GM21529 (cell line): Measurements from ENCODE around the gene INAFM2.

Experiments
- ATAC-seq: cut with Tn5 transposase; IDR thresholded peaks from one replicate; pipeline ENCODE4 v1.9.1; 2021; ENCODE audit not compliant: unreplicated experiment

Gene INAFM2

DNA sequence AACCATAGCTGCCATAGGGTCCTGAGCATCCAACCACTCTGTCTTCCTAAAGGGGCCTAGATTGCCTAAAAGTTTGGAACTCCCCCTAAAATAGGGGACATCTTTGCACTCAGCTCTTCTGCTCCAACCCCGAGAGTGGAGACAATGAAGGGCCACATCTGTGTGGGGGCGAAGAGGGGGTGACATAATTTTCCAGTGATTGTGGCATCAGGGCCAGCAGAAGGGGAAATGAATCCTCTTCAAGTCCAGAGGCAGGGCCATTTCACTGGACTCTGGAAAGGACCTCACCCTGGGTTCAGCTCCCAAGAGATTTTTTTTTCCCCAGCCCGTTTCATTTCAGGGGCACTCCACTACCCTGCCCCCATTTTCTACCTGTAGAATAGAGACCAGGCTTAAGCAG lies 36.0 kb upstream of the INAFM2 start:
- ATAC-seq: no peak

DNA sequence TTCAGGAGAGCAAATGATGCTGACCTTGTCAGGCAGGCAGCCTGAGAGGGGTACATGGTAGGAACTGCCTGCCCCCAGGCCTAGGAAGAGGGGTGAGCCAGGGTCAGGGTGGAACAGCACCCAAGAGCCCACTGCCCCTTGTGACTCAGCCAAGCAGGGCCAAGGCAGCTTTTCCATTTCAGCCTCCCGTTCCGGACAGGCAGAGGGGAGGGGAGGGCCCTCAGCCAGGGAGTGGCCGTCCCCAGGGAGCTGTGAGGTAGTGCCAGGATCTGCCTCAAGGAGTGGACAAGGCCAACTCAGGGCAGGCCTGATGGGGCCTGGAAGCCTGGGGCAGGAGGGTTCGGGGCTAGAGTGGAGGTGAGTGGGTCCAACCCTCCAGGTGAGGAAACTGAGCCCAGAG lies 35.5 kb upstream of the INAFM2 start:
- ATAC-seq: no peak

DNA sequence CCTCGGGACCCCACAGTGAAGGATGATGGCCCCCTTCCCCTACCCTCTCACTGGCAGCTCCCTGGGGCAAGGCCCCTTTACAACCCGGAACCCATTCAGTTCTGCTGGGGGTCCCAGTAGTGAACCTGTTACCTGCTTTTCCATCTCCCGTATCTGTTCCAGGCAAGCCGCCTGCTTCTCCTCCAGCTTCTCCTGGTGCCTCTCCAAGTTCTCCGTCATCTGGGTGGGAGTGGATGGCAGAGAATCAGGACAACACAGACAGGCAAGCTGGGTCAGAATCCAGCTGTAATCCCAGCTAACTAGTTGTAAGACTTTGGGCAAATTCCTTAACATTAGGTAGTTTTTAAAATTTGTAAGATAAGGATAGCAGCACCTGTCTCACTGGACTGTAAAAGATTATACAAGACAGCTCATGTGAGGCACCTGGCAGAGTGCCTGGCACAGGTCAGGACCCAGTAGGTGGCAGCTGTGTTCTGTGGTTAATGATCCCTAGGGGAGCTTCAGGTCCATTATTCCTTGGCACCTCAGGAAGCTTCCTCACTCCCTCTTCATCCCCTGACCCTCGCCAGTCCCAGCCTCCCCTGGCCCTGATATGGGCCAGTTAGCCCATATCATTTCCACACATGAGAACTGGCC lies 34.2 kb upstream of the INAFM2 start:
- no peak for ATAC-seq

DNA sequence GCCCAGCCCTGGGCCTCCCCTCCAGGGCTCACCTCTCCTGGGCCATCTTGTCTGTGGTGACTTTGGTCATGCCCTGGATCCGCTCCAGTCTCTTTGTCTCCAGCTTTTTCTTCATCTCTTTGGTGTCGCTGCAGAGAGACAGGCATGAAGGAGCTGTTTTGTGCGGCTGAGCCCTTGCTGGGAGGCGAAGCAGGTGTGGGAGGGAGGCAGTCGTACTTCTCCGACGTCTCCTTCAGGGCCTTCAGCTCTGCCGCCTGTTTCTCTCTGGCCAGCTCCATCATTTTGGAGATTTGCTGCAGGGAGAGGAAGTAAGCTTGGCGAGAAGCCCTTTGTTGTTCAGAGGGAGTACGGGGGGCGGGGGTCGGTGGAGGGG lies 33.0 kb upstream of the INAFM2 start:
- no peak for ATAC-seq

DNA sequence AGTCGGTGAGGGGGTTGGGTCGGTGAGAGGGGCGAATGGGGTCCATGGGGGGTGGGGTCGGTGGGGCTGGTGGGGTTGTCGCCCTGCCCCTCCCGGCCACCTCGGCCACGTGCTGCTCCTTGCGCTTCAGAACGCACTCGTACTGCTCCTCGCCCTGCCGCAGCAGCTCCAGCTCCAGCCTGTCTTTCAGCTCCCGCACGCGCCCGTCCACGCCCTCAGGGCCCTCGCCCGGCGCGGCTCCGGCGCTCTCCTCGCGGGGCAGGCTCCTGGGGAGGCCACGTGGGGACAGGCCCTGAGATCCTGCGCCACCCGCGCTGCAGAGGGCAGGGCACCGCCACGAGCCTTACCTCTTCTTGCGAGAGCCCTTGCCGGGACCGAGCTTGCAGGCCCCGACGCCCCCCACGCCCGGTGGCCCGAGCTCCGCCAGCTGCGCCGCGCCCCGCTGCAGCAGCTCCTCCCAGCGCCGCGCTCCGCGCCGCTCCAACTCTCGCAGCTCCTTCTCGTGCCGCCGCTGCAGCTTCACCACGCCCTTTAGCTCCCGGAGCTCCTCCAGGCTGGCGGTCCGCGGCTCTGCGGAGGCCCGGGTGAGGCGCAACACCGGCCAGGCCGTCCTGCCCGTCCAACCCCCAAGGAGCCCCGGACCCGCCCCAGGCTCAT lies 32.4 kb upstream of the INAFM2 start:
- no peak for ATAC-seq

DNA sequence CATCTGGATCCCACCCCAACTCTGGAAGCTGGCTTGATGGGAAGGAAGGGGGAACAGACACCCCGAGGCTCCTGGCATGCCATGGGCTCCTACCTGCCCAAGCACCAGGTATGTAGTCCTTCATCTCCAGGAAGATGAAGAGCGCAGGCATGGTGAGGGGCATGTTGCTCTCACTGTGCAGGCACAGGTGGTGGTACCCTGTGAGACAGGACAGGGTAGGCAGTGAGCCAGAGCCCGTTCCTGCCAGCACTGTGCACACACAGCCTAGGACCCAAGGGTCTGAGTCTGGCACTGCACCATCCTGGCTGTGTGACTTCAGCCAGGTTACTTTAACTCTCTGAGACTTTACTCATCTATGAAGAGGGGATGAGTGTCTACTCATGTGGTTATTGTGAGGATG lies 31.2 kb upstream of the INAFM2 start:
- ATAC-seq: no peak

DNA sequence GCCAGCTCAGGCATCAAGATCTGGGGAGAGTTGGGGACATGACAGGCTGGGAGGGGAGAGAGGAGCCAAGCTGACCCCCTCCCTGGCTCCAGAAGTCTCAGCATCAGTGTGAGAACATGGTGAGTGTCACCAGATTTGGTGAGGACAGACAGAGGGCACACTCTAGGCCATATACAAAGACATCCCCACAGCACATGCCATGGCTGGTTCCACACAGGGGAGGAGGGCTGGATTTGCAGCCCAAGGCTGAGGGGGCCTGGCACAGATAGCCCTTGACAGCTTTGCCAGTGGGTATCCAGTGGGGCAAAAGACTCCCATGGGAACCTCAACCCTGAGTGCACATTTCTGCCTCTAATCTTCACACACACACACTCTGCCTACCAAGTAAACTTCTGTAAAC lies 30.5 kb upstream of the INAFM2 start:
- no peak for ATAC-seq

DNA sequence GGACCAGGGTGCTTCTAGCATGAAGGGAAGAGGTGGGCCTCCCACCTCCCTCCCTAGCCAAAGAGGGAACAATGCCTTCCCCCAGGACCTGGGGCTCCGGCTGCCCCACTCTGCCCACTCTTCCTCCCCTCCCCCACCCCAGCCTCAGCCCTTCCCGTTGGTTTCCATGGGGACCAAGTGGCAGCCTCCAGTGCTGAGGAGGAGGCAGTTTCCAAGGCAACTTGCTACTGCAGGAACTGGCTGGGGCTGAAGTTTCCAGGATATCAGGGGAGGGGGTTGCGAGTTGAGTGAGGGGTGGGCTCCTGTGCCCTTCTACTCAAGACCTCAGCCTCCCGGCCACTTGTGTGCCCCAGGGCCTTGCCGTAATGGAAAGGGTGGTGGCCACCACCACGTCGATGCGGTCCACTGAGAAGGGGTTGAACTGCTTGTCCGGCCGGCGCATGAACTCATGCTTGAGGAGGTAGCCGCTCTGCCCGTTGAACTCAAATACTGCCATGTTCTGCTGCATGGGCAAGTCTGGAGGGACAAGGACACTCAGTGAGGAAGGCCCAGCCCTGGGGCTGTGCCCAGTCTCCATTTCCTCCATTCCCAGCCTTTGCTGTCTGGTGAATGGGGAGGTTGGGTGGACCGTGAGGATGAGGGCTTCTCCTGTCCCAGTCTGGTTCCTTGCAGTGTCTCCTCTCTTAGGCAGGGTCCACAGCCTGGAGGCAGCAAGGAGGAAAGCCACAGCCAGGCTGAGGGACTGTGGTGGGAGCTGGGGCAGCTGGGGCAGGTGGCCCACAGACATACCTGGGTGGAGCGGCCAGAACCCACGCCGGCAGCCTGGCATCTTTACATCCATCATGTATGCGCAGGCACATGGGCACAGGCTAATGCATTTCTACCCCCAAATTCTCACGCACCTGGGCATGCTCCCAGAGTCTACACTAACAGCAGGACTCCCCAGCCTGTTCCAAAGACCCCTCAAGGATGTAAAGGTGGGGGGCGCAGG lies 29.3 kb upstream of the INAFM2 start:
- no peak for ATAC-seq

DNA sequence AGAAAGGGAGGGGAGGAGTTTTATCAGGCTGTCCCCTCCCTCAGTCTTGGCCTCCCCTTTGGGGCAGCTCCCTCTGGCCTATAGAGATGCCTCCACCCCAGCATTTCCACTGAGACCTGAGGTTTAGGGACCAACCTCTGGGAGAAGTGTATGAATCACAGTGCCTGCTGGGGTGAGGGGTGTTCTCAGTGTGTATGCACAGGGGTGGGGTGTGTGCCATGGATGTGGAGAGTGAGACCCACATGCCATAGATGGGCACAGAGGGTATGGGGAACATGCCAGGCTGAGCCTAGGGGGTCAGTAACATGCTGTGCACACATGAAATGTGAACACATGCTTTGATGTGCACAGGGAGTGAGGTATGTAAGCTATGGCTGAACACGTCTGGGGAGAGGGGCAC lies 28.2 kb upstream of the INAFM2 start:
- no peak for ATAC-seq

DNA sequence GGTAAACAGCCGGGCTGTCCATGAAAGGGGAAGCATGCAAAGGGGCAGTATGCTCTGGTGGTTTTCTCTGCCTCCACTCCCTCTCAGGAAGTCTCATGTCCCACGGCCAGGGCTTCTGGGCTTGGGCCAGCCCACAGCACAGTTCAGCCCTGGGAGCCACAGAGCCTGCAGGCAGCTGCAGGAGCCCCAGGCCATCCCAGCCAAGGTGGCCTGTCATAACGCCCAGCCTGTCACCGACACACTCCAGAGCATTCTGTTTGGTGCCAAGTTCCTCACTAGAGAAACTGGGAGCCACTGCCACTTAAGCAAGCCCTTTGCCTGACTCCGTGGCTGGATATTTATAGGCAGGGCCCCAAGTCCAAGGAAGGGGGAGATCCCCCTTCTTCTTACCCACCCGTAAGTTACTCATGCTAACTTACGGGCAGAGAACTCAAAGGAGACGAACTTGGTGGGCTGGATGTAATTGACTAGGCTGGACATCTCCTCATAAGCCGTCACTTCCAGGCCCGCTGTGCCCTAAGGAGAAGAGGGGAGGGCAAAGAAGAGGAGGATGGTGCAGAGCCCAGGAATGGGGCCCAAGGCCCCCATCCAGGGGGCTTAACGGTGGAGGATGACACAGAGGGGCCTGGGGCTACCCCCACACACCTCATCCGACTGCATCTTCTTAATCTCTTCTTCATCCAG lies 27.5 kb upstream of the INAFM2 start:
- ATAC-seq: no peak

DNA sequence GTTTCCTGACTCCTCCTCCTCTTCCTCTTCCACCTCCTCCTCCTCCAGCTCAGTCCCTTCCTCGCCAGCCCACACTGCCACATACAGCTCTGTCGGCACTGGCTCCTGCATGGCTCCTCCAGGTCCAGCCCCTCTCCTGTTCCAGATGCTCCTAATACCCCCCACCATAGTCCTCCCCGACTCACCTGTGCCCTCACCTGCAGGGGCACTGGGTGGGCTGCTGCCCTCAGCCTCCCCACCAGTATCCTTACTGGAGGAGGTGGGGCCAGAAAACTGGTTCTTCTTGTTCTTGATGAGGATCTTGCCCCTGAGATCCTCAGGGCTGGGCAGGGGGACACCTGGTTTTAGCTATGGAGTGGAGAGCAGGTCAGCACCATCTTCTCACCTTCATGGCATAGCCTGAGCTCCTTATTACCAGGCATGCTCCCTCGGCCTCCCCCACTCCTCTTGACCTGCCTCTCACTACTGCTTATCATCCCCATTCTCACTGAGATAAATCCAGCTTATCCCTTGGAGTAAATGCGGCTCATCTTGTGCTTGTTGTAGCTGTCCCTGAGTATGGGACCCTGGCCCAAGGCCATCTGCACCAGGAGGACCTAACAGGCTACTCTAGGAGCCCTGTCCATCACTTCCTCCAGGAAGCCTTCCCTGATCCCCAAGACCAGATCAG lies 26.8 kb upstream of the INAFM2 start:
- no peak for ATAC-seq

DNA sequence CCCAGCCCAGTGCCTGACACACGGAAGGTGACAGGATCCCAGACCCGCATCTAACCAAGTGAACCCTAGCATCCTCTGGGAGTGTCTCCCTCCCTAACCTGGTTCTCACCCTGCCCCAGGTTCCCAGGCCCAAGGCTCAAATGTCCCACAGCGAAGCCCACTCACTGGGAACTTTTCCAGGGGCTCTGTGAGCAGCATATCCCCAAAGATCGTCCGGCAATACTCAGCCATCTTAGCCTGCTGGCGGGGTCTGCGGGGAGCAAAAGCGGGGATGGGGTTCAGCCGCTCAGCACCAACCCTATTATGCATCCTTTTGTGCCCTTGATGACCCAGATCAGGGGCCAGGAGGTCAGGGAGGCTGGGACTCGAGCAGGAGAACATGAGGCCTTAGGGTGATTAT lies 26.1 kb upstream of the INAFM2 start:
- ATAC-seq: no peak

DNA sequence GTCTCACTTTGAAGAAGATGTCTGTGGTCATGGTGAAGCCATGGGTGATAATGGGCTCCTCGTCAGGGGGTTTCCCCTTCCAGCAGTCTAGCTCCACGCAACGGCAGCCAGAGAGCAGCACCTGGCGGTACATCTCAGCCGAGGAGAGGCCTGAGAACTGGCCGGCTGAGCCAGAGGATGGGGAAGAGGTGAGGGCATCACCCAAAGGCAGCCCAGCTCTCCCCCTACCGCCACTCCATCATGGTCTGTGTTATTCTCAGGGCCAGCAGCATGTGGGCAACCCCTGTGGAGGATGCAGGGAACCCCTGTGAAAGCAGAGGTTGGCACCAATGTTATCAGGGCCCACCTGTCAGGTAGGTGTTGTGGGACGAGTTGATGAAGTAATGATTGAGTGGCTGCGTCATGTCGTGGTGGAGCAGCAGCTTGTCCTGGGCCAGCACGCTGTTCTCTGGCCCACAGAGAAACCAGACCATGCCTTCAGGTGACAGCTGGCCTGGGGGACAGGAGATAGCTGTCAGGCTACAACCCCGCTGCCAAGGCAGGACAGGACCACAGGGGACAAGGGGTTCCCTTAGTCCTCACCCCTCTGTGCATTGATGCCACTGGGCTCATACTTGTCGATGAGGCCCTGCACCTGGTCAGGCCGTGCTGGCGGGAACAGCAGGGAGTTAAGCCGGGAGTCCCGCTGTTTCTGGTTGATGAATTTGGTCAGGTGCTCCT lies 25.1 kb upstream of the INAFM2 start:
- ATAC-seq: no peak

DNA sequence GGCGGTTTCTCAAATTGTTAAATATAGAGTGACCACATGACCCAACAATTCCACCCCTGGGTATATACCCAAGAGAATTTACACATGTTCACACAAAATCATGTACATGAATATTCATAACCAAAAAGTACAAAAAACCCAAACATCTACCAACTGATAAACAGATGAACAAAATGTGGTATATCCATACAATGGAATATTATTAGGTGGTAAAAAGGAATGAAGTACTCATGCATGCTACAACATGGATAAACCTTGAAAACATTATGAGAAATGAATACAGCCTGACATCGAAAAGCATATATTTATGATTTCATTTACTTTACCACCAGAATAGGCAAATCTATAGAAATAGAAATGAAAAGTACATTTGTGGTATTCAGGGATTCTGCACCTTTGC lies 23.1 kb upstream of the INAFM2 start:
- ATAC-seq: no peak

DNA sequence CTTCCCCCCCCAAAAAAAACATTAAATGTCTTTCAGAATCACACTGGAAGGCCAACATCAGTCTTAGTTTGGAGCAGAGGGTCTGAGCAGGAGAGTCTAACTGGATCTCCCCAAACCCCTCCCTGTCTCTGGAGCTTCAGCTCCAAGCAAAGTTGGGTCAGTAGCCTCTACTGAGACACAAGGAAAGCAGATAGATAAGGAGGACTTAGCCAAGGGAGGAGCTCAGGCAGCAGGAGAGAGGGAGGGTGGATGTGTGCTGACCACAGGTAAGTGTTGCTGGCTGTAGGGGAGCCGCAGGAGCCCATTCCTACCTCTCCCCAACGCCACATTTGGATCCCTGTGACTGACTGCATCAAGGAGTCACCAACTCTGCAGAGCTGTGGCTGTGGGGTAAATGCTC lies 22.7 kb upstream of the INAFM2 start:
- ATAC-seq: no peak

DNA sequence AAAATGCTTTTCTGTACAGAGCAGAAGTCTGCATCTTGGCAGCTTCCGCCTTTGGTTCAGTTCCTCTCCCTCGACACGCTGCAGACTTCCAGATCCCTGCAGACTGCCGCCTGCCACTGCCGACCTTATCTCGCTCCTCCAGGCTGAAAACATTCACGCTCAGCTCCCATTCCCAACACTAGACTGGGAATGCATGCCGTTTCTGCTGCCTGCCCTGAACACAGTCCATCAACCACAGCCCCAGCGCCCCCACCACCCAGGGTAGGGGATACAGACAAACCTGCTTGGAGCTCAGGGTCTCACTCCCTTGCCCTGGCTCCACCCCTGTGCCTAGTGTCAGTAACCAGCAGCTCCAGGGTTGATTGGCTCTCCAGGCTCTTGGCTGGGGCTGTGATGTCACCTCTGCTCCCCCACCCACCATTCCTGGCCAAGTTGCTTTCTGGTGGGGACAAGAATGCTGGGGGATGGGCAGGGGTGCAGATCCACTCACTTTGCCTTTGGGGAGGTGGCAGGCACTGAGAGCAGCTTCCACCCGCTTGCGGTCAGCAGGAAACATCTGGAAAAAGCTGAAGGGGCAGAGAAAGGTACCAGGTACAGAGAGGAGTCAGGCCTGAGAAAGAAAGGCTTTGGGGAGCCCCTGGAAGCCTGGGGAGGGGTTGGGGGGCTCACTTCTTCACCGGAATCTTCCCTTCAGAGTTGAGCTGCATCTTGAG lies 21.9 kb upstream of the INAFM2 start:
- no peak for ATAC-seq

DNA sequence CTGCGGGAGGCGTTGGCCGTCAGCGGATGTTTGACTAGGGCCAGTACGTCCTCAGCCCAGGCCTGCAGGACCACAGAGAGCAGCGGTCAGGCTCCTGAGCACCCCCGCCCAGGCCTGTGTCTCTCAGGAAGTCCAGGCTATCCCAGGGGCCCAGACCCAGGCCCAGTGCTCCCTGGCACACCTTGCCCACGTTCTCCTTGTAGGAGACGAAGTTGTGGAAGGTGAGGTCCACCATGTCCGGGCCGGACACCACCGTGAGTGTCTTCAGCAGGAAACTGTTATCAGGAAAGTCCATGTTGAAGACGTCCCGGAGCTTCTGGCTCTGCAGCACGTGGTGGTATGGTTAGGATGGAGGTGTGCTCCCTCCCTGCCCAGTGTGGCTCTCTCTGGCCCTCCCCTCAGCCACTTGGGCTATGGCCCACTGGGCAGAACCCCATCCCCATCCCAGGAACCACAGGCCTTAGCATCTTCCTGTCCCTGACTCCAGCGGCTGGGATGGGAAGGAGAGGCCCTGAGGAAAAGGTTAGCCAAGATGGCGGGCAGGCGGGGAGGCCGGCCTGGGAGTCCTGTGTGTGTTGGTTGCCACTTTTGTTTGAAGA lies 21.1 kb upstream of the INAFM2 start:
- ATAC-seq: no peak

DNA sequence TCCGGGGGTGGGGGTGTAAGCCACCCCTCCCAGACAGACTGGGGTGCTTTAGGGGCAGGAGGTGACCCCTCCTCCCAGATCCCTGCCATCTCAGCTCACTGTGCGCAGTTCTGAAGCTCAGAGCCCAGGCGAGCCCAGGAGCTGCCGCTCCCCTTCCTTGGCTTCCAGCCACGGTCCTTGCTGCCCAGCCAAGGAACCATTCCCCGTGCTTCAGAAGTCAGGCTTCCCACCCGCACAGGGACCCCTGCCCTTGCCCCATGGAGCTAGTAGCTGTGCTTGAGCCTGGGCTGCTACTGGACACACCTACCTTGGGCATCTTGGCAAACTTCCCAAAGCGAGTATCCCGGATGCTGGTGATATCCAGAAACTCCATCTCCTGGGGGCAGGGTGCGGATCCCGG lies 20.5 kb upstream of the INAFM2 start:
- ATAC-seq: no peak

DNA sequence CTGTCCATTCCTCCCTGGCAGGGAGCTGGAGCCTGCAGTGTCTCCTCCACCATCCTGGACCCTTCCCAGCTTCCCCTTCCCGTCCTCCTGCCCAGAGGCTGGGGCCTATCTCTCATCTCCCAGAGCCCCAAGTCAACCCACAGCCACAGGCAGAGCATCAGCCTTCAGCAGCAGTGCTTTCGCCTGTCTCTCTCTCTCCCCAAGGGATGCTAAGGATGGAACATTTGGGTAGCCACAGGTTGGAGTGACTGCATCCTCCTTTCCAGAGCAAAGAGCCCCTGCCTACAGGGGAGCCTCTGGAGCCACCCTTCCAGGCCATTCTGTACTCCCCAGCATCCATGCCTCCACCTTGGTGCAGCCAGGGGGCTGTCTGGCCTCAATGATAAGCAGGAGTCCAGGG lies 19.9 kb upstream of the INAFM2 start:
- no peak for ATAC-seq
